Trophoblast cell (in vitro differentiated cells and primary cell): Measurements from ENCODE around the gene NPLOC4.

ENCODE experiments used
- DNase-seq, 2 donors: peaks; one replicate each; pipeline ENCODE4 v3.0.0-alpha.2; 2016
- H2AFZ ChIP-seq: 2 replicates; pipeline ENCODE4 v1.6.1; 2013; ENCODE audit warnings: low read length, moderate library complexity, mild to moderate bottlenecking; ENCODE audit not compliant: insufficient read depth, poor library complexity
- H2AK5ac ChIP-seq: 2 replicates; pipeline ENCODE4 v1.6.1; 2013; ENCODE audit warnings: mild to moderate bottlenecking, low read length
- H2BK120ac ChIP-seq: 2 replicates; pipeline ENCODE4 v1.6.1; 2013; ENCODE audit warnings: low read length, mild to moderate bottlenecking, moderate library complexity; ENCODE audit not compliant: insufficient read depth, poor library complexity
- H2BK12ac ChIP-seq: 2 replicates; pipeline ENCODE4 v1.6.1; 2013; ENCODE audit warnings: mild to moderate bottlenecking, low read length, moderate library complexity
- H2BK5ac ChIP-seq: 2 replicates; pipeline ENCODE4 v1.6.1; 2013; ENCODE audit warnings: low read length, low read depth, moderate library complexity, mild to moderate bottlenecking; ENCODE audit not compliant: poor library complexity
- H3K14ac ChIP-seq: 2 replicates; pipeline ENCODE4 v1.6.1; 2013; ENCODE audit warnings: mild to moderate bottlenecking, low read length
- H3K18ac ChIP-seq: 2 replicates; pipeline ENCODE4 v1.6.1; 2013; ENCODE audit warnings: mild to moderate bottlenecking, low read length
- H3K23ac ChIP-seq: 2 replicates; pipeline ENCODE4 v1.6.1; 2013; ENCODE audit warnings: low read length
- H3K27ac ChIP-seq: 2 replicates; pipeline ENCODE4 v1.5.1; 2013; ENCODE audit warnings: low read depth, mild to moderate bottlenecking, inconsistent platforms, low read length, moderate library complexity
- H3K27me3 ChIP-seq: 2 replicates; pipeline ENCODE4 v1.6.1; 2013; ENCODE audit warnings: inconsistent platforms, mild to moderate bottlenecking, low read length, moderate library complexity; ENCODE audit not compliant: insufficient read depth
- H3K36me3 ChIP-seq, 2 experiments: 1 replicate in 1 of 2; 2 replicates in 1 of 2; pipeline ENCODE4 v1.6.1; 2013; ENCODE audit warnings: low read length in 2 of 2, mild to moderate bottlenecking in 2 of 2, moderate library complexity in 1 of 2; ENCODE audit not compliant: insufficient read depth in 2 of 2, control insufficient read depth in 1 of 2
- H3K4ac ChIP-seq: 2 replicates; pipeline ENCODE4 v1.6.1; 2013; ENCODE audit warnings: low read depth, mild to moderate bottlenecking, low read length, moderate library complexity
- H3K4me1 ChIP-seq, 2 experiments: 1 replicate in 1 of 2; 2 replicates in 1 of 2; pipeline ENCODE4 v1.6.1; 2013; ENCODE audit warnings: low read length in 2 of 2, mild to moderate bottlenecking in 2 of 2, moderate library complexity in 1 of 2; ENCODE audit not compliant: insufficient read depth in 2 of 2, control insufficient read depth in 1 of 2
- H3K4me2 ChIP-seq: 2 replicates; pipeline ENCODE4 v1.6.1; 2013; ENCODE audit warnings: inconsistent platforms, mild to moderate bottlenecking, low read length, moderate library complexity
- H3K4me3 ChIP-seq: 2 replicates; pipeline ENCODE4 v1.5.1; 2013; ENCODE audit warnings: mild to moderate bottlenecking, low read depth, low read length, inconsistent platforms
- H3K79me1 ChIP-seq: one replicate; pipeline ENCODE4 v1.6.1; 2013; ENCODE audit warnings: low read length
- H3K79me2 ChIP-seq: 2 replicates; pipeline ENCODE4 v1.6.1; 2013; ENCODE audit warnings: low read length, mild to moderate bottlenecking; ENCODE audit not compliant: control insufficient read depth, insufficient read depth, poor library complexity
- H3K9ac ChIP-seq: 2 replicates; pipeline ENCODE4 v1.6.1; 2013; ENCODE audit warnings: mild to moderate bottlenecking, low read length
- H3K9me3 ChIP-seq: 2 replicates; pipeline ENCODE4 v1.6.1; 2013; ENCODE audit warnings: low read depth, mild to moderate bottlenecking, control low read depth, inconsistent platforms, low read length; ENCODE audit not compliant: insufficient read depth
- H4K12ac ChIP-seq: 2 replicates; pipeline ENCODE4 v1.6.1; 2013; ENCODE audit warnings: low read depth, mild to moderate bottlenecking, low read length, moderate library complexity
- H4K8ac ChIP-seq: 2 replicates; pipeline ENCODE4 v1.6.1; 2013; ENCODE audit warnings: low read depth, mild to moderate bottlenecking, low read length, moderate library complexity
- H4K91ac ChIP-seq: one replicate; pipeline ENCODE4 v1.6.1; 2013; ENCODE audit warnings: low read depth, mild to moderate bottlenecking, low read length, moderate library complexity
- WGBS: extraction: QIAGEN DNeasy Blood & Tissue Kit; methylation state at CpG from one replicate; pipeline ENCODE4 v1.1.7; 2013; ENCODE audit warnings: missing lambda C conversion rate; ENCODE audit not compliant: insufficient read length, insufficient coverage; ENCODE audit errors: extremely low coverage; 5-methylcytosine and 5-hydroxymethylcytosine counted together

Gene NPLOC4

GRCh38 chr17:81564778-81565177, 72.1 kb downstream of the NPLOC4 start:
- peaks cover 2% of the 10 kb centered on the region for H3K9me3 ChIP-seq
- no peak overlapping the region for H4K91ac ChIP-seq
- H2BK120ac ChIP-seq = no peak overlapping the region
- peaks cover 27% of the 10 kb centered on the region for H3K79me1 ChIP-seq
- no peak overlapping the region for H3K4me2 ChIP-seq
- WGBS = no CpG with 5 or more reads among the region's 17 CpGs
- H3K18ac ChIP-seq = no peak overlapping the region
- H4K8ac ChIP-seq = no peak overlapping the region
- H3K27ac ChIP-seq = no peak overlapping the region
- peaks cover 25 to 36% of the 10 kb centered on the region in 2 experiments for H3K4me1 ChIP-seq
- no peak overlapping the region for H3K14ac ChIP-seq
- H2AK5ac ChIP-seq = no peak overlapping the region
- H2AFZ ChIP-seq = no peak overlapping the region
- H3K4me3 ChIP-seq = no peak overlapping the region
- no peak overlapping the region for H2BK12ac ChIP-seq
- no peak overlapping the region for H3K4ac ChIP-seq
- H3K27me3 ChIP-seq = no peaks in the 10 kb centered on the region
- no peak overlapping the region for H2BK5ac ChIP-seq
- DNase-seq = no peak
- H3K79me2 ChIP-seq = peaks cover 2% of the 10 kb centered on the region
- H3K9ac ChIP-seq = no peak overlapping the region
- peaks cover 67 to 77% of the 10 kb centered on the region in 2 experiments for H3K36me3 ChIP-seq
- no peak overlapping the region for H3K23ac ChIP-seq
- no peak overlapping the region for H4K12ac ChIP-seq

- Histone ChIP-seq H3K4ac (no peak overlapping the region), H3K4me3 (no peak overlapping the region), H2AK5ac (no peak overlapping the region), H2BK5ac (no peak overlapping the region), H3K79me2 (peaks cover 2% of the 10 kb centered on the region), H3K36me3 (peaks cover 69 to 75% of the 10 kb centered on the region in 2 experiments), H2AFZ (no peak overlapping the region), H4K12ac (no peak overlapping the region), H4K8ac (no peak overlapping the region), H3K27me3 (no peaks in the 10 kb centered on the region), H4K91ac (no peak overlapping the region), H3K18ac (no peak overlapping the region), H3K27ac (no peak overlapping the region), H3K4me1 (peaks cover 20 to 31% of the 10 kb centered on the region in 2 experiments), H2BK120ac (no peak overlapping the region), H2BK12ac (no peak overlapping the region), H3K9me3 (peaks cover 2% of the 10 kb centered on the region), H3K14ac (no peak overlapping the region), H3K79me1 (peaks cover 27% of the 10 kb centered on the region), H3K23ac (no peak overlapping the region), H3K4me2 (no peak overlapping the region), H3K9ac (no peak overlapping the region)
- WGBS = no CpG with 5 or more reads among the region's 10 CpGs
- DNase-seq = no peak
Observed at GRCh38 chr17:81563861-81564586, 72.9 kb downstream of the NPLOC4 start.

- Histone ChIP-seq H3K79me2 (no peaks in the 10 kb centered on the region), H3K9ac (no peak overlapping the region), H3K9me3 (no peaks in the 10 kb centered on the region), H3K23ac (no peak overlapping the region), H3K36me3 (peaks cover 76 to 85% of the 10 kb centered on the region in 2 experiments), H2AFZ (no peak overlapping the region), H3K27ac (no peak overlapping the region), H3K18ac (no peak overlapping the region), H3K4me3 (no peak overlapping the region), H2BK5ac (no peak overlapping the region), H3K4me1 (peaks cover 4 to 14% of the 10 kb centered on the region in 2 experiments), H3K27me3 (no peaks in the 10 kb centered on the region), H4K8ac (no peak overlapping the region), H2BK120ac (no peak overlapping the region), H4K91ac (no peak overlapping the region), H3K79me1 (peaks cover 10% of the 10 kb centered on the region), H2AK5ac (no peak overlapping the region), H3K4me2 (no peak overlapping the region), H3K14ac (no peak overlapping the region), H4K12ac (no peak overlapping the region), H3K4ac (no peak overlapping the region), H2BK12ac (no peak overlapping the region)
- DNase-seq = no peak
- WGBS = no CpG with 5 or more reads among the region's 4 CpGs
Observed at GRCh38 chr17:81561494-81561885, 75.4 kb downstream of the NPLOC4 start.

- Histone ChIP-seq H3K9ac (no peak overlapping the region), H4K91ac (no peak overlapping the region), H3K79me2 (no peaks in the 10 kb centered on the region), H4K12ac (no peak overlapping the region), H3K27me3 (no peaks in the 10 kb centered on the region), H2AFZ (no peak overlapping the region), H3K79me1 (no peaks in the 10 kb centered on the region), H3K4me3 (no peak overlapping the region), H3K4ac (no peak overlapping the region), H3K18ac (no peak overlapping the region), H2BK5ac (no peak overlapping the region), H3K27ac (no peak overlapping the region), H3K36me3 (peaks cover 59 to 70% of the 10 kb centered on the region in 2 experiments), H3K23ac (no peak overlapping the region), H2AK5ac (no peak overlapping the region), H3K14ac (no peak overlapping the region), H4K8ac (no peak overlapping the region), H3K4me2 (no peak overlapping the region), H2BK12ac (no peak overlapping the region), H3K4me1 (no peaks in the 10 kb centered on the region), H3K9me3 (no peaks in the 10 kb centered on the region), H2BK120ac (no peak overlapping the region)
- DNase-seq = no peak
- WGBS = no CpG with 5 or more reads among the region's 27 CpGs
Observed at GRCh38 chr17:81558941-81559806, 77.7 kb downstream of the NPLOC4 start.
